Measurements from ENCODE around the gene TBC1D21.

GRCh38 chr15:73882761-73883419 lies 9.5 kb downstream of the TBC1D21 start:
- TF ChIP-seq CTCF (IDR thresholded peaks at IDR 0.05) = no peak
- no peak for TF ChIP-seq POLR2AphosphoS5 (IDR thresholded peaks at IDR 0.05)
